ENCODE data around the gene STARD13. TPM values are rescaled to one million over a fixed set of nuclear protein-coding genes. Genes with fewer than 3 reads are reported as not detected.

STARD13 gene
- total RNA-seq, 2 donors from 2014 or later = 27.4 to 31.1 TPM

DNA sequence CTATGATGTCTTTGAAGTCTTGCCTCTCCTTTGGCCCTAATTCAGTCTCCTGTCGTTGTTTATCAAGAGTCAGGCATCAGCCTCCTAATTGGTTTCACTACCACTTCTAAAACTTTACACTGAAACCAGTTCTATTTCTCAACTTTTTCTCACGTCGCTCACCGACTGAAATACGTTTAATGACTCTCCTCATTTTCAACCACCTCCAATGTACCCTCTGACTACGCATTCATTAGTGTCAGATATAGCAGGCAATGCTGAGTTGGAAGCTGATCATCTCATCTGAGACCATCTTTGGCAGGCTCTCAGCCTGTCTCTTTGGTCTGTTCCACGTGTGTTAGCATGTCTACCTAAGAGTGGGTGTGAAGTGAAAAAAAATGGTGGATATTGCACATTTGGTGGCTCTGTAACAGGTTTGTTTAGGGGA, 141.2 kb downstream of the STARD13 start:
- WGBS = 88% methylated on average over 7 of the region's 7 CpGs
- H3K4me1 ChIP-seq (replicated peaks) = no peaks in the 10 kb centered on the region

DNA sequence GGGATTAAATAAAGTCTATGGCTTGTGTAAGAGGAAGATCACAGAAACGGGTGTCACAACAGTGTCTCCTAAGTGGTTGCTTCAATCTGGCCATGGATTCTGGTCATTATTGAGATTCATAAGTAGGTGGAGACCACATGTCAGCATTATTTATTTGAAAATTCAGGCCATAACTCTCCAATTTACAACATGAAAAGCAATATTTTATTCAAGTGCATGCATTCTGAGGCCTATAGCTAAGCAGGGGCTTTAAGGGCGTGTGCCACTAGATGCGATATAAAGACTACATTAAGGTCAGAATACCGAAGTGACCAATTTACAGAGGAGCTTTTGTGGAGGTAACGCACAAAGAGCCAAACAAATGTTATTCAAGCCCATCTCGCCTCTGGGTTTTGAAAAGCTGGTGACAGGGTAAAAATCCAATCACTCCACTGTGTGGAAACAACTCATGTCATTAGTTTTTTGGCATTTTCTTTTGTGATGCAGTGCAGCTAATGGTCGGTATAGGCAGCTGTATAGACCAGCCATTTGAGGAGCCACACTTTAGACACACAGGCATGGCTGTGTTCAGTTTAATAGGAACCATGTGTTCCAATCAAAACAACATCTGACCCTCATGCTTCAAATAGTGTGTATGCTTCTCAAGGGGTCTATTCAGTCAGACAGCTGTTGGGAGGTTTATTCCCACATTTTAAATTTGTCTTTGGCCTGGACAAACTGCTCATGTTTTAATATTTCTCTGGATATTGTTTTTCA, 145.6 kb downstream of the STARD13 start:
- Histone ChIP-seq H3K27ac (no peak overlapping the region), H3K9me3 (no peaks in the 10 kb centered on the region), H3K4me3 (no peak overlapping the region), H3K27me3 (replicated peaks; ENCODE audit: insufficient read depth) (no peaks in the 10 kb centered on the region), H3K36me3 (no peaks in the 10 kb centered on the region), H3K4me1 (replicated peaks) (no peaks in the 10 kb centered on the region)
- 90% methylated on average over 7 of the region's 7 CpGs for WGBS
- TF ChIP-seq, protein P1, sequence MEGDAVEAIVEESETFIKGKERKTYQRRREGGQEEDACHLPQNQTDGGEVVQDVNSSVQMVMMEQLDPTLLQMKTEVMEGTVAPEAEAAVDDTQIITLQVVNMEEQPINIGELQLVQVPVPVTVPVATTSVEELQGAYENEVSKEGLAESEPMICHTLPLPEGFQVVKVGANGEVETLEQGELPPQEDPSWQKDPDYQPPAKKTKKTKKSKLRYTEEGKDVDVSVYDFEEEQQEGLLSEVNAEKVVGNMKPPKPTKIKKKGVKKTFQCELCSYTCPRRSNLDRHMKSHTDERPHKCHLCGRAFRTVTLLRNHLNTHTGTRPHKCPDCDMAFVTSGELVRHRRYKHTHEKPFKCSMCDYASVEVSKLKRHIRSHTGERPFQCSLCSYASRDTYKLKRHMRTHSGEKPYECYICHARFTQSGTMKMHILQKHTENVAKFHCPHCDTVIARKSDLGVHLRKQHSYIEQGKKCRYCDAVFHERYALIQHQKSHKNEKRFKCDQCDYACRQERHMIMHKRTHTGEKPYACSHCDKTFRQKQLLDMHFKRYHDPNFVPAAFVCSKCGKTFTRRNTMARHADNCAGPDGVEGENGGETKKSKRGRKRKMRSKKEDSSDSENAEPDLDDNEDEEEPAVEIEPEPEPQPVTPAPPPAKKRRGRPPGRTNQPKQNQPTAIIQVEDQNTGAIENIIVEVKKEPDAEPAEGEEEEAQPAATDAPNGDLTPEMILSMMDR (IDR thresholded peaks at IDR 0.05) = no peak
- TF ChIP-seq POLR2A (IDR thresholded peaks at IDR 0.05) = no peak
- no peak for TF ChIP-seq POLR2AphosphoS5 (IDR thresholded peaks at IDR 0.05)
- DNase-seq (ENCODE audit: low spot score) = no peak
- intact Hi-C loops (cut with DNase I) = no loop called here

More for the DNA sequence above, 141.2 kb downstream of the STARD13 start:
- TF ChIP-seq POLR2A (IDR thresholded peaks at IDR 0.05) (no peak), POLR2AphosphoS5 (IDR thresholded peaks at IDR 0.05) (no peak)
- TF ChIP-seq, protein P1 (IDR thresholded peaks at IDR 0.05) = no peak
- Histone ChIP-seq H3K4me3 (no peak overlapping the region), H3K27ac (no peak overlapping the region), H3K9me3 (no peaks in the 10 kb centered on the region), H3K36me3 (no peaks in the 10 kb centered on the region), H3K27me3 (replicated peaks; ENCODE audit: insufficient read depth) (no peaks in the 10 kb centered on the region)
- no peak for DNase-seq (ENCODE audit: low spot score)
- intact Hi-C loops (cut with DNase I) = no loop called here

- H3K9me3 ChIP-seq = no peaks in the 10 kb centered on the region
- 78% methylated on average over 1 of the region's 1 CpG for WGBS
- H3K27ac ChIP-seq = no peak overlapping the region
- no peak for TF ChIP-seq POLR2AphosphoS5 (IDR thresholded peaks at IDR 0.05)
- TF ChIP-seq POLR2A (IDR thresholded peaks at IDR 0.05) = no peak
- TF ChIP-seq, protein P1 (IDR thresholded peaks at IDR 0.05) = no peak
- intact Hi-C loops (cut with DNase I) = no loop called here
- H3K36me3 ChIP-seq = no peaks in the 10 kb centered on the region
- H3K4me3 ChIP-seq = no peak overlapping the region
- H3K4me1 ChIP-seq (replicated peaks) = no peaks in the 10 kb centered on the region
- DNase-seq (ENCODE audit: low spot score) = no peak
- H3K27me3 ChIP-seq (replicated peaks; ENCODE audit: insufficient read depth) = no peaks in the 10 kb centered on the region
These were observed 146.4 kb downstream of the STARD13 start for GRCh38 chr13:33139184-33139583.

GRCh38 chr13:33138441-33138840, 147.1 kb downstream of the STARD13 start:
- intact Hi-C loops (cut with DNase I) = no loop called here
- TF ChIP-seq POLR2A (IDR thresholded peaks at IDR 0.05) = no peak
- TF ChIP-seq POLR2AphosphoS5 (IDR thresholded peaks at IDR 0.05) = no peak
- TF ChIP-seq, protein P1 (IDR thresholded peaks at IDR 0.05) = no peak
- Histone ChIP-seq H3K4me3 (no peak overlapping the region), H3K36me3 (no peaks in the 10 kb centered on the region), H3K27ac (no peak overlapping the region), H3K4me1 (replicated peaks) (no peaks in the 10 kb centered on the region), H3K27me3 (replicated peaks; ENCODE audit: insufficient read depth) (no peaks in the 10 kb centered on the region), H3K9me3 (no peaks in the 10 kb centered on the region)
- 87% methylated on average over 14 of the region's 14 CpGs for WGBS
- DNase-seq (ENCODE audit: low spot score) = no peak

GRCh38 chr13:33137721-33138120, 147.8 kb downstream of the STARD13 start:
- no peaks in the 10 kb centered on the region for H3K9me3 ChIP-seq
- no peak overlapping the region for H3K4me3 ChIP-seq
- WGBS = 81% methylated on average over 4 of the region's 4 CpGs
- no peak for DNase-seq (ENCODE audit: low spot score)
- no peaks in the 10 kb centered on the region for H3K4me1 ChIP-seq (replicated peaks)
- no peaks in the 10 kb centered on the region for H3K36me3 ChIP-seq
- TF ChIP-seq, protein P1 (IDR thresholded peaks at IDR 0.05) = no peak
- no peak overlapping the region for H3K27ac ChIP-seq
- intact Hi-C loops (cut with DNase I) = no loop called here
- no peaks in the 10 kb centered on the region for H3K27me3 ChIP-seq (replicated peaks; ENCODE audit: insufficient read depth)
